Activated CD4-positive, CD25-positive, alpha-beta regulatory T cell treated with anti-CD3 and anti-CD28 coated beads, Interleukin-2, amount 50 U/mL, for 24 hours (primary cell): ENCODE results near the gene LANCL2.
A peak's percentile ranks its signal among the peaks of the same experiment; 100 is the strongest.
"Not testable (repeated sequence)": the region's sequence is repeated elsewhere in the genome, so short reads cannot be mapped to it uniquely, and the experiment has no call there.

Source experiments
- ATAC-seq, 2 donors: fragments of 150-1000 bp; cut with Tn5 transposase; one replicate each; pipeline ENCODE4 v1.10.0; 2021; ENCODE audit warnings: mild to moderate bottlenecking in 1 of 2, moderate library complexity in 1 of 2

The LANCL2 gene, protein sequence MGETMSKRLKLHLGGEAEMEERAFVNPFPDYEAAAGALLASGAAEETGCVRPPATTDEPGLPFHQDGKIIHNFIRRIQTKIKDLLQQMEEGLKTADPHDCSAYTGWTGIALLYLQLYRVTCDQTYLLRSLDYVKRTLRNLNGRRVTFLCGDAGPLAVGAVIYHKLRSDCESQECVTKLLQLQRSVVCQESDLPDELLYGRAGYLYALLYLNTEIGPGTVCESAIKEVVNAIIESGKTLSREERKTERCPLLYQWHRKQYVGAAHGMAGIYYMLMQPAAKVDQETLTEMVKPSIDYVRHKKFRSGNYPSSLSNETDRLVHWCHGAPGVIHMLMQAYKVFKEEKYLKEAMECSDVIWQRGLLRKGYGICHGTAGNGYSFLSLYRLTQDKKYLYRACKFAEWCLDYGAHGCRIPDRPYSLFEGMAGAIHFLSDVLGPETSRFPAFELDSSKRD

DNA sequence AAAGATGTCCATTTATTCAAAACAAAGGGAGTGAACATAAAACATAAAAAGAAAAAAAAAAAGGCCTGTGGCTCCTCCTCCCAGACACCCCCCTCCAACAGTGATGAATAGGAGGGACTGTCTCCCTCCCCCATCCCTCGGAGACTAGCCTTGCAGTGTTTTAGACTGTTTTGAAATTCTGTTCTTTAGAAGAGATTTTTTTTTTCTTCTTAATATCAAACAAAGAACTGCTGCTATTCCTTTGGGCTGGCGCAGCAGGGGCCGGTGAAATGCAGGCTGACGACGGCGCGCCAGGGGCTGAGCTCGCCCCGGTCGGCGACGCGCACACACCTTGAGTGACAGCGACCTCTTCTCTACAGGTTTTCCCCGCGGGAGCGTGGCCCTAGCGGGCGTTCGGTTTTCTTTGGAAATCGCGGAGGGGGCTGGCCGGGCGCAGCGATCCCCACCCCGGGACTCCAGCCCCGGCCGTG, at the start of gene LANCL2:
Gene LANCL2, plus strand, starts transcription at position 133 of the 470 bp plus-strand sequence. CDS start 689 bp downstream, outside the sequence.
- ATAC-seq = peak; percentile 12 to 15

DNA sequence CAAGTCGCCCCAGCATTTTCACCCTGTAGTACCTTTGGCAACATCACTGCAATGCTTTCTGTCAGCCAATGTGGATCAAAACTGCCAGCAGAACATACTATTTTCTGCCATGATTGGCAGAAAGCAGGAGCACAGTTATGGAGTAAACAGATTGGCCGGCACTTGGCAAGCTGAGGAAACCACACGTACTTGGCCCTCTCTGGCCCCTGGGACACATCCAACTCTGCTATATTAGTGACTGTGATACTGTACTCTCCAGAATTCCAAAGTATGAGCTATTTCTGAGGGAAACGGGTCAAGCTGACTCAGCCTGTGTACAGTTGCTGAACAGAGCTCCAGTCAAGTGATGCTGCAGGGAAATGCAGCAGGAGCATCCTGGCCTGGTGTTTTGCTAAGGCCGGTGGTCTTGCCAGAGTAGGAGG, 39.8 kb upstream of the LANCL2 start:
- ATAC-seq = no peak

DNA sequence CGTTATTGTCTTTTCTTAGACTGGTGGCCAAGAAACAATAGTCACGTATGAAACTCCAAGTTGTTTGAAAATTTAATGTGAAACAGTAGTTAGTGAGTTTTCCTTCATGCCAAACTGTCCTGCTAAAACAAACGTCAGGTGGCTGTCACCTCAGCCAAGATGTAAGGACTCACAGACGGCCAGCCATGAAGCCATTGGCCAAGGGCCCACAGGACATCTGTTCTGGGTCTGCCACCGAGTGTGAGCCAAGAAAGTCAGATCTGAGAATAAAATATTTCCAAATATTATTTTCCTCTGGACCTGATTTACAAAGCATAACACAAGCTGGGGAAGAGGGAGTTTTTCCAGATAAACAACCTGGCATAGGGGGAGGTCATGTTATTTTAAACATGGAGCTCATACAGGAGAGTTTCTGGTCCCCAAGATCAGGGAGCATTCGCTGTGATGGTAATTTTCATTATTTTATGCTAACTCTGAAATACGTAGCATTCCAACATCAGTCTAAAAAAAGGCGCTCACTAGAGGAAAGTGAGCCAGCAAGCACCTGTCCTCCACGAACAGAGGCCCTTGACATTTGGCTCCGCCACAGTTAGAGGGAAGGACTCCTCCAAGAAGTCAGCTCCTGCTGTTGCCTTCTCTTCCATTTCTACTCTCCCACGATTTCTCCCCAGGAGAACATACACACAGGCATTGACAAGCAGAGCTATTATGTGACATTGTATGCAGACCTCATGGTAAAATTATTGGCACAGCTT, 38.9 kb upstream of the LANCL2 start:
- no peak for ATAC-seq

DNA sequence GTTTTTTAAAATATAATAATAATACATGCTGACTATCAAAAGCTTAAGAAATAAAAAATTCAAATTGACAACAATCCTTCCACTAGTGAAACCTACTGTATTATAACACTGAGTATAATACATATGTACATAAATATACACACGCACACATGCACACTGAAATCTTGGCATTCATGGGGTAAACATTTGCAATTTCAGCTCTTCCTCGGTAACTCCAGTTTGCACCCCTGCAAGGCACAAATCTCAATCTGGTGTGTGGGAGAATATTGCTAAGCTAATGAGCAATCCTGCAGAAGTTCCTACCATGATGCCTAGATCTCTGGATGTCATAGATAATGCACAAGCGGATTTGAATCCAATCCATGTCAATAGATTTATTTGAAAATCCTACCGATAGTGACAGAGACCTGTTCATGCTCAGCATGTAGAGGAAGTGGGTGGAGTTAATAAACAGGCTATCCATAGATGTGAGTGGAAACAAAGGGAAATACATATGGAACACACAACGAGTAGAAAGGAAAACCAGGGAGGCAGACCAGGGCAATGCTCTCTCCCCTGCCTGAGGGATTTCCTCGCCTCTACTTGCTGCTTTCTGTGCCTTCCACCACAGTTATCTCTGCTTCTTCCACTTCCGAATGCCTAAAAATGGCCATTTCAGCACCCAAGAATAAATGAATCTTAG, 38.1 kb upstream of the LANCL2 start:
- ATAC-seq = no peak

DNA sequence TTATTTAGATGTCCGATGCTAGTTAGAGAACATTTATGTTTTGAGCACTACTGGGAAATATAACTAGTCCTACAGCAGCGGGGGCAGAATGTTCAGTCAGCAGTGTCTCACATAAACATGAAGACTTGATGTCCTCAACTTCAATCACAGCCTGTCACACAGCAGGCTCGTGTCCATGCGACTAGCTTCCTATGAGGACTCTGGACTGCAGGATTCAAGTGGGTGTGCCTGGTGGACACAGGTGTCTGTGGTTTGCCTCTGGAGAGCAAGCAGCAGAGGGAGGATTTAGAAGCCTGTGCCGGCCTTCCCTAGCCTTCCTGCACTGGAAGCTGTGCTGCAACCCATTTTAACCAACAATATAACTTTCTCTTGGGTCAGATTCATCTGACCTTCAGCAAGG, 30.0 kb upstream of the LANCL2 start:
- no peak for ATAC-seq

DNA sequence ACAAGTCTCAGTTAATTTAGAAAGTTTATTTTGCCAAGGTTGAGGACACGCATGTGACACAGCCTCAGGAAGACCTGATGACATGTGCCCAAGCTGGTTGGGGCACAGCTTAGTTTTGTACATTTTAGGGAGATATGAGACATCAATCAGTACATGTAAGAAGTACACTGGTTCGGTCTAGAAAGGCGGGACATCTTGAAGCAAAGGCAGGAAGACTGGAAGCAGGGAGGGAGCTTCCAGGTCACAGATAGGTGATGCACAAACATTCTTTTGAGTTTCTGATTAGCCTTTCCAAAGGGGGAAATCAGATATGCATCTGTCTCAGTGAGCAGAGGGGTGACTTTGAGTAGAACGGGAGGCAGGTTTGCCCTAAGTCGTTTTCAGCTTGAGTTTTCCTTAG, 29.4 kb upstream of the LANCL2 start:
- no peak for ATAC-seq

DNA sequence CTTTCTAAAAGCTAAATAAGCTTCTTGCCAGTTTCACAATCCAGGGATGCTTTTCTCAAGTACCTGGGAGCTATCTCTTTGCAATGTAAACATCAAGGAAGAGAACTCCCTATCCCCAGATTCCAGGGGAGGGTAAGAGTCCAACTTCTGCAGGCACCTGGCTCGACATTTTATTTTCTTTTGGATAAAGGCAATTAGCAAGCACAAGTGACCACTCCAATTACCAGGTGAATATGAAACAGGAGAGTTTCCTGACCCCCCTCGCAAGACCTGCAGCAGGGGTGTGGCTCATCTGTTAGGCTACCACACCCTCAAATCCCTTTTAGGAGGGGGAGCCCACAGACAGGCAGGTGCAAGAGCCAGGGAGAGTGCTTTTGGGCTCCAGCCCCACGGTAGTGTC, 28.6 kb upstream of the LANCL2 start:
- ATAC-seq = no peak

DNA sequence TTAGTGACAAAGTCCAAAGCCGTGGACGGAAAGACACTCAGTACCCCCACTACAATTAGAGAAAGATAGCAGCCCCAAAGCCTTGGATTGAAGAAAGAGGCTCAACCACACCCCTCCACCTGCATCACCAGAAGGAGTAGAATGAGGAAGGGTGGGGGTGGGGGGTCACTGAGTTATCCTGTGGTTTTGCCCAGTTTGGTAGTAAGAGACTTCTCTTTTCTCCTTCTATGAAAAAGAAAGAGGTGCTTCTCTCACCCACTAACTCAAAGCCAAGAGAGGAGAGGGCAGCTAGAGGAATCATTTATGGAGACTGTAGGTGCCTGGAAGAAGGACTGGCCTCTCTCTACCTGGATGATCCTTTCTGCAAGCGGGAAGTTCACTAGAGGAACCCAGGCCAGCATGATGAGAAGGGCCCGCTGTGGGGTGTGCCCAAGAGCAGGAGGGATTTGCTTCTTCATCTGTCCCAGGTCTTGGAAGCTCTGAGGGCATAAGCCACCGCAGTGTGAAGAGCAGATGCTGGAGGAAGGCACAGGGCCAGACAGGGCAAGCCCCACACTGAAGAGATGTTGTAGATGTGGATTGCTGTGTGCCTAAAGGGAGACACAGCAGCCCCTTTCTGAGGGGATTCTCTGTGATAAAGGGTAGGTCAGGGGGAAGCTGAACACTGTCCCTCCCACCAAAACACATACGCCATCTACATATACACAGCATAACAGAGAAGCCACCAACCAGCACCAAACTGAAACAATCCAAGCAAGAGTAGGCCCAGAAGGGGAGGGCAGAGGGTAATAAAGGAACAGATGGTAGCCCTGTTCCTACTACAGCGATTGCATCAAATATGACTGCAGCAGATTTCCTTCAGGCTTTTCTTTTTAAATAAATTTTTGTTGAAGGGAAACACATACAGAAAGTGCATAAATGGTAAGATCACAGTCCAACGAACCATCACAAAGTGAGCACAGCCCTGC, 25.8 kb upstream of the LANCL2 start:
- no peak for ATAC-seq

DNA sequence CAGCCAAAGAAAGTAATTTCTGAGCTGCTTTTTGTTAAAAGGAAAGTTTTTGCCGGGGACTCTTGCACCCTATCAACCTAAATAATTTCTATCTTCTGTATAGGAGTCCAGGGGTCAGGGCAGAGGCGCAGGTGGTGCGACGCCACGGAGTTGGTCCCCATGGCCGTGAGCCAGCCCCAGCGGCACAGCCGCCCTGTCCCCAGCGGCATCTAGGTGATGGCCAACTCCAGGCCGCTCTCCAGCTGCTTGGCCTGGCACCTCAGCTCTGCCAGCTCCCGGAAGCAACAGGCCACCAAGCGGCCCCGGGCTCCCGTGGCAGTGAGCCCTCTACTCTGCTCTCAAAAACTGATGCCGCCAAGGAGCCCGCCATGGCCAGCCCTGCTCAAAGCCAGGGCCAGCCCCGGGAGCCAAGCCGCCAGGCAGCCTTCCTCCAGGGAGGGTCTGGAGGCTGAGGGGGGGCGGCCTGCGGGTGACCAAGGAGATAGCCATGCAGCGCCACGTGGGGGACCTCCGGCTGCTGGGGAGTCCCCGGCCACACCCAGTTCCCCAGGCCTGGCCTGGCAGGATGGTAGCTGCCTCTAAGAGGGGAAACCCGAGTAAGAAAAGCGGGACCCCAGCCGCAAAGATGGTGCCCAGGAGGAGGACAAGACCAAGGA, 22.8 kb upstream of the LANCL2 start:
- no peak for ATAC-seq

DNA sequence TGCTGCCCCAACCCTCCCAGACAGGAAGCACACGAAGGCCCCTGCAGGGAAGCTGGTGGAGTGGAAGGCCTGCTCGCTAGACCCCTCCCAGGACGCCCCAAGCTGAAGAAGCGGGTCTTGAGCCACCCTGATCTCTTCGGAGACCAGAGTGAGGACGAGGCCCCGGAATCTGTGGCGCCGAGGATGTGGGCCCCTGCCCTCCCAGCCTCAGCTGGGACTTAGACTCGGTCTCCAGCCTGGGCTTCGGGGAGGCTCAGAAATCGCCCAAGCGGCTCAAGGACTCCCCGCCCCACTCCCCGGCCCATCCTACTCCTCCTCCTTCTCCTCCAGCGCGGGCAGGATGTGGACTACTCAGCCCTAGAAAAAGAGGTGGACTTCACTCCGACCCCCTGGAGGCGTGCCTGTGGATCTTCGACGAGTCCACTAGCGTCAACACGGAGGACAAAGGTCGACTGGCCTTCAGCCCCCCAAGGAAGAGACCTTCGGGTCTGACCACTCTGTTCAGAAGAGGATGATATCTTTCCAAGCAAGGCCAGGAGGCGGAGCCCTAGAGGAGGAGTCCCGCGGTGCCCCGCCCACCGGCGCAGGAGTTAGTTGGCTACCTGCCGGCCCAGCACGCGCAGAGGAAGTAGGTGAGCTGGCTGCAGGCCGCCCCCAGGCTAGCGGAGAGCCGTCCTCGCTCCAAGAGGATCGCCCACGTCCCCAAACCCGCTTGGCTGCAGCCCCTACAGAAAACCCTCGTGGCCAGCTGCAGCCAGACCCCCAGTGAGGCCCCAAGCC, 21.9 kb upstream of the LANCL2 start:
- no peak for ATAC-seq

DNA sequence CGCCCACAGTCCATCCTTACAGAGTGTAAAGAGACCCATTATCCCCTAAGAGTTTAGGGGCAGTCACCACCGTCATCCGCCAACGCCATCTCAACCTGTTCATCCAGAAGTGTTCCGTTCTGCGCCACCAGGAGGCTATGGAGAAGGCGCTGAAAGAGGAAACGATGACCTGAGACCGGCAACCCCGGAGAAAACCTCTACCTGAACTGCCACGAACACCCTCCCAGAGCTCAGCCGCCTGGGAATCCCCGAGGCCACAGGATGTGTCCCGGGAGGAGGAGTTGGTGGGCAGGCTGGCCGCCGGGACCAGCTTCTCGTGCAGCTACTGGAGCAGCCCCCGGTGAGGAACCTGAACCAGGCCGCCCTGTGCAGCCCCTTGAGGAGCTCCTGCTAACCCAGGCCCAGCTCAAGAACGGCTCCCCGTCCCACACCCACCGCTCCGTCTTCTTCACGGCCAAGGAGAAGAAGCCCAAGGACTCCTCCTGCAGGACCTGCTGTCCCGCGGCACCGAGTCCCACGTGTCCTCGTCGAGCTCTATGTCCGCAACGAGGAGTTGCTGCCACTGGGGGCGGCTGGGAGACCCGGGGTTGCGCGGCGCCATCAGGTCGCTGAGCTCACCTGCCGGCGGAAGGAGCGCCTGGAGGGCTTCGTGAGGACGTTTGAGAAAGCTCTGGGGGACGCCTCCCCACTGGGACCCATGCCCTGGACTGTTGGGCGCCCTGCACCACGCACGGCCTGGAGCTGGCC, 21.1 kb upstream of the LANCL2 start:
- ATAC-seq = no peak

DNA sequence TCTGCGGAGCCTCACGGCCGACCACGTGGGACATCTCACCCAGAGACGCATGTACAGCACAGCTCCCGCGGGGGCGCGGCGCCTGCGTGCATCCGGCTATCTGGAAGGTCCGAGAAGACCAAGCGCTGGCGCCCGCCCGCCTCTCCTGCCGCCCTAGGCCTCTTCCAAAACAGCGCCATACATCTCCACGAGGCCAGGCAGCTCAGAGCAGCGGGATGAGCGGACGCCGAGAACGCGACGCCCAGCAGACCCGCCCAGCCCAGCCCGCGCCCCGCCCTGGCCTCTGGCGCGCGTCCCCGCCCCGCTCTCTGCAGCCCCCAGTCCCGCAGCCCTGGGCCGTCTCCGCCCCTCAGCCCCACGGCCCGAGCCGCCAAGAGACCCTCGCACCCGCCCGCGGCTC, 20.3 kb upstream of the LANCL2 start:
- no peak for ATAC-seq

DNA sequence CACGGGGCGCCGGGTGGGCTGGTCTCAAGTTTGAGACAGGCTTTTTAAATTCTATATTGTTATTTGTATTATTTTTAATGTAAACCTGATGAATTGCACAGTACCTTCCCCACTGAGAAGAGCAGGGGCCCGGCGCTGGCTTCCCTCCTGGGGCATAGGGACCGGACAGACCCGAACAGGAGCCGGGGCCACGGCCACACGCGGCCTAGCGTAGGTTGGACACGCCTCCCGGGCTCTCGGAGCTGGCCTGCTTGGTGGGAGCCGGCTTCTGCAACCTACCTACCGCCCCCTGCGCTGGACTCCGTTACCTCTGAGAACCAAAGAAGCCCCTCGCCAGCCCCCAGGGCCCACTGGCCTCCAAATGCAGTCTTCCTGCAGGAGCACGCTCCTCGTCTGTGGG, 19.8 kb upstream of the LANCL2 start:
- ATAC-seq = no peak

DNA sequence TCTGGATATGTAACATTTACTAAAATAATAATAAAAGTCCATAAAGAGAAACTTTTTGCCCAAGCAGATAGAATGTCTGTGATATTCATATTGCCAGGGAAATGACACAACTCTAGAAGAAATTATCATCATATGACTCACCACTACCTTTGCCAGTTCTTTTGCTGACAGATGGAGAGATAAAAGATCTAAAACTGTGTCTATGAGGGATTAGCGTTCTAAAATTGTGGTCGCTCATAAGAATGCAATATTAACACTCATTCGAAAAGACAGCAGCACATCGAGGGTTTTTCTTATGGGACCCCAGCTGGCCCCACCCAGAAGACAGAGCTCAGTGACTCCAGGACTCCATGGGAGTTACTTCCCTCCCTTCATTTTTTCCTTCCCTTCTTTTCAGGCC, 16.6 kb upstream of the LANCL2 start:
- peak; percentile 81 to 84 for ATAC-seq

DNA sequence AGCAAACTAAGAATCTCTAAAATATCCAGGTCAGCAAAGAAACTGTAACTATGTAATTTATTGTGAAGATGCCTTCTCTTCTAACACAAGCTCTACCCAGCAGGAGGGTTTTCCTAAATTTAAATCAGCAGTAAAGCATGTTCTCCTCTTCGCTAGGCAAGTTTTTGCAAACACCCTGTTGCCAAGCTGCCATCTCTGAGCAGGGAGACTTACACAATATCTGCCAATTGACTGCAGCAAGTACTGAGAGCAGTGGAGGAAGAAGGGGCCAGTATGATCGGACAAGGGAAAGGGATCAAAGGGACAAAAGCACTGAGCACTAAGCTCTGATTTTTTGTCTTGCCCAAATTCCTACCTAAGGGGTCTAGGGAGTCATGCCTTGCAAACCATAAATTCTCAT, 16.0 kb upstream of the LANCL2 start:
- no peak for ATAC-seq

DNA sequence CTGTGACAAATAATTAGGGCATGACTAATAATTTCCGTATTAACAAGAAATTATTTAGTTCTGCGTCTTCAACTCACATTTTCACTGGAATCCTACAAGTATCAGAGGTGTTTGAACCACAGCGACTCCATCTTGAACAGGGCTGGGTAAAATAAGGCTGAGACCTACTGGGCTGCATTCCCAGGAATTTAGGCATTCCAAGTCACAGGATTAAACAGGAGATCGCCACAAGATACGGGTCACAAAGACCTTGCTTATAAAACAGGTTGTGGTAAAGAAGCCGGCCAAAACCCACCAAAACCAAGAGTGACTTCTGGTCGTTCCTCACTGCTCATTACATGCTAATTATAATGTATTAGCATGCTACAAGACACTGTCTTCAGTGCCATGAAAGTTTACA, 14.9 kb upstream of the LANCL2 start:
- no peak for ATAC-seq

DNA sequence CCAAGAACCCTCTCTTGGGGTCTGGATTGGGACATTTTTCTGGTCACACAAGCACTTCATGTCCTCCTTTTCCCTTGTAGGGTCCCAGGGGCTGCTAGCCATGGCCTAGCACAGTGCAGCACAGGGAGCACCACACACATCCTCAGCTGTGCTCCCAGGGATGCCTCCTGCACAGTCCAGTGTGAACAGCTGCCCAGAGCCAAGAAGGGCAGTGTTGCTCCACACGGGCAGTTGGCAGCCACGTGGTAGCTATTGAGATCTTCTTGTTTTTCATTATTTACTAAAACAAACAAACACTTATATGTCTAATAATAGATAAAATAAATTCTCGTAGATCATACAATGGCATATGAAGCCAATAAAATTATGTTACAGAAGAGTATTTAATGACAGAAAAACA, 13.9 kb upstream of the LANCL2 start:
- ATAC-seq = no peak

DNA sequence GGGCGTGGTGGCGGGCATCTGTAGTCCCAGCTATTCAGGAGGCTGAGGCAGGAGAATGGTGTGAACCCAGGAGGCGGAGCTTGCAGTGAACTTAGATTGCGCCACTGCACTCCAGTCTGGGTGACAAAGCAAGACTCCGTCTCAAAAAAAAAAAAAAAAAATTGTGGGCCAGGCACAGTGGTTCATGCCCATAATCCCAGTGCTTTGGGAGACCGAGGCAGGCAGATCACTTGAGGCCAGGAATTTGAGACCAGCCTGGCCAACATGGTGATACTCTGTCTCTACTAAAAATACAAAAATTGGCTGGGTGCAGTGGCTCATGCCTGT, 12.2 kb upstream of the LANCL2 start:
- ATAC-seq = not testable (repeated sequence)

DNA sequence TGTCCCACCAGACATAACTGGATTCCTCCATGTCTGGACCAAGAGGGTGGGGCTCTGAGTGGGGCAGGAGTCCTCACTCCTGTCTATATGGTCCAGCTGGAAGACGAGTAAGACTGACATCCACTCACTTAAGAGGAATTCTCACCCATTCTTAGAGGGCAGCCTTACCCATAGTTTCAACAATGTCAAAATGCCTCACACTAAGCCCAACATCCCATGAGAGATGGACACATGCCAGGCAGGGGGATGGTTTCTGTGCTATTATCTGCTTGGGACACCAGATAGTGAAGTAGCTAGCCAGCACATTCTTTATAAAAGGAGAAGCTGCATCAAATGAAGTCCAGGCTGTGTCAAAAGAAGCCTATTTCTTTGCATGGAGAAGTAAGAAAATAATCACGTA, 4.7 kb upstream of the LANCL2 start:
- ATAC-seq = no peak

DNA sequence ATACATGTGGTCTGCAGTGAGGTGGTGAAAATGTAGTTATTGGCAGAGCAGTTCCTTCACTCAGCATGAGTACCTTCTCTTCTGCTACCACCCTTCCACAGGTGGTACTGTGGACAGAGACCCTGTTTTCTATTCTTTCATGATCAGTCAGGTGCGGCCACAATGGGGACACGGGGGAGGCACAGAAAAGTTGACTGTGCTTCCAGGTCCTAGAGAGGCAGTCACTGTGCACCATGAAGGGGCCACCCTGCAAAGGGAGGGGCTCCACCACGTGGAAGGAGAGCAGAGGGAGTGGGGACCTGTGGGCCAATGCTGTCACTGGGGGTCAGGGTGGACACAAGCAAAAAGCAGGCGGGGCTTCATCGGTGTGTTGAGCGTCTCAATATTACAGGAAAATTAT, 3.6 kb upstream of the LANCL2 start:
- ATAC-seq = no peak
